Central memory CD4-positive, alpha-beta T cell (primary cell): ENCODE measurements around the gene RPS6KC1.

Experiments used
- DNase-seq: peaks from one replicate; pipeline ENCODE4 v3.0.0; 2022

The RPS6KC1 gene

DNA sequence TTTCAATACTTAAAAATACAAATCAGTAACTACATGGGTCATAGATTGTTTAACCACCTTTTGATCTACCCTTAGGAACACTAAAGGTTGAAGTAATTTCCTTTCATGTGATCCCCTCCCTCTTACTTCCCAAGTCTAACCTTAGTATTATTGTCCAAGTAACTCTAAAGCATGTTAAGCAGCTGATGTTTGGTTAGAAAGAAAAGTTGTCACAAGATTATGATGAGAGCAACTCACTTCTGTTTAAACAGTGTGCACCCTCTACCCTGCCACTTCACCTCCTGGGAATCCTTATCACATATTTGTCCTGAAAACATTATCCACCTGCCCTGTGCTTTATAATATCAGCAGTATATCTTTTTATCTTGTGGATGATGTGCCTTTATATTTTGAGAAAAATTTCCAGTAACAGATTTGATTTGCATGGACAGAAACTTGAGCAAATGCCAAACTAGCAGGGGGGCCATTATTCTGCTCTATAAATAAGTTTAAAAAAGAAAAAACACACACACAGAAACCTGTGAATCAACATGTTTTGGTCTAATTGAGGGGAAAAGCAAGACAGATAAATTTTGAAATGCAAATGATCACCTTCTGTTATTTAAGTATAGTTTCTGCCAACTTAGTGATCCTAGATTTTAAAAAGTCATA lies 194.3 kb downstream of the RPS6KC1 start:
- no peak for DNase-seq

- DNase-seq, result no peak
Observed at GRCh38 chr1:213247038-213247437, 196.0 kb downstream of the RPS6KC1 start.

DNA sequence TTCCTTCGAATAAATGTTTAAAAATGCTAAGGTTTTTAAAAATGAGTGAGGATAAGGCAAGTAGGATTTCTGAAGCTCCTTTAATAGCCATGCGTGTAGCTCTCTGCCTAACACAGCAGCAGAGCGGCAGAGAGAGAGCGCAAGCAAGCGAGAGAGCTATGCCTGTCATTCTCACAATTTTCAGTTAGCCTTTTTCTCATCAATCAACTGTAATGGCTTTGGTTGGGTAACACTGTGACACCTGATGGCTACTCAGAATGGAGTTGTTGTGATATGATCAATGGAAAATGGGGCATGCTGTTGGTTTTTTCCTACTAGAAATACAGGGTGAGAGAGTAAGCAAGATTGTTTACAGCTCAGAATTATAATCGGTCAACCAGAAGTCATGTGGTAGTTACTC lies 198.4 kb downstream of the RPS6KC1 start:
- no peak for DNase-seq

DNA sequence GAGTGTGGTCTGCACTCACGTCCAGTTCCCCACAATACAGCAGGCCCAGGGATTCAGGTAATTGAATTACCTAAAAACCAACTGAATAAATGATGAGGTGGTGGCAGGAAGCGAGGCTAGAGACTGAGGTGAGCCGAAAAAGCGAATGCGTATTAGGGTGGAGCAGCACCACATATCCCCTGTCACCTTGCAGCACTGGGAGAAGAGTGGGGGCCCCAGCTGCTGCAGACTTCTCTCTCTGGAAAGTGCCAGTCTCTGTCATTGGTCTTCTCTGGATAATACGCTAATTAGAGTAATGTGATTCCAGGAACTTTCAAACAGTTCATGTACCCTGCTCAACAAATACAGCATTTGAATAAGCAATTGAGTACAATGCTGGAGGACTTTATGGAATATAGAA lies 199.0 kb downstream of the RPS6KC1 start:
- DNase-seq, result no peak

DNA sequence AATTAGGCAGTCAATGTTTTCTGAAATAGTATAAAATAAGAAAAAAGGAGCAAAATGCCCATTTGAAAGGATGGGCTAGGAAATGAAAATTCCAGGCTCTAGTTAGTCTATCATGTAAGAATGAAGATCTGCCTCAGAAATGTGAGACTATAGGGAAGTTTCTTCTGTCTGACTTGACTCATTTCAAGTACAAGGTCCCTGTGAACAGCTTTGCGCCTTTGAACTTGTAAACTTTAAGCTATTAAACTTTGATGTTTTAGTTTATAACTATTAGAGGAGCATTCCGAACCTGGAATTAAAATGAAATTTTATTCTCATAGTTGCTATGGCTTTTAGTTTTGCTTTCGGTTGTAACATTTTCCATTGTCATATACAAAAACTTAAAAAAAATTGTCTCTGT lies 199.4 kb downstream of the RPS6KC1 start:
- no peak for DNase-seq

DNA sequence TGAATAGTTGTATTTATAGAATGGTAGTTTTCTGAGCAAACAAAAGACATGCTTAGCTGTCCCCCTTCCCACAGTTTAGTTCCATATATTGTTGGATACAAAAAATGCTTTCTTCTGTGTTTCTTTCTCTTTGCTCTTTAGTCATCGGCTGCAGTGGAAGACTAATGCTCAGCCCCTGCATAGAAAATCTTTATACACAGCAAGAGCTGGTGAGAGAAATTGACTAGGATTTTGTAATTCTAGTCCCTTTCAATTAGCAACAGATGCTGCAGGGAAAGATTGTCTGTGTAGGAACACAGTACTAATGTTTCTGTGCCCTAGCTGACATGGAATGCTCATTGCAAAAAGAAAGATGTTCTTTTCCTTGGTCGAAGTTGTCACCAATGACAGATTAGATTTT lies 200.9 kb downstream of the RPS6KC1 start:
- no peak for DNase-seq

DNA sequence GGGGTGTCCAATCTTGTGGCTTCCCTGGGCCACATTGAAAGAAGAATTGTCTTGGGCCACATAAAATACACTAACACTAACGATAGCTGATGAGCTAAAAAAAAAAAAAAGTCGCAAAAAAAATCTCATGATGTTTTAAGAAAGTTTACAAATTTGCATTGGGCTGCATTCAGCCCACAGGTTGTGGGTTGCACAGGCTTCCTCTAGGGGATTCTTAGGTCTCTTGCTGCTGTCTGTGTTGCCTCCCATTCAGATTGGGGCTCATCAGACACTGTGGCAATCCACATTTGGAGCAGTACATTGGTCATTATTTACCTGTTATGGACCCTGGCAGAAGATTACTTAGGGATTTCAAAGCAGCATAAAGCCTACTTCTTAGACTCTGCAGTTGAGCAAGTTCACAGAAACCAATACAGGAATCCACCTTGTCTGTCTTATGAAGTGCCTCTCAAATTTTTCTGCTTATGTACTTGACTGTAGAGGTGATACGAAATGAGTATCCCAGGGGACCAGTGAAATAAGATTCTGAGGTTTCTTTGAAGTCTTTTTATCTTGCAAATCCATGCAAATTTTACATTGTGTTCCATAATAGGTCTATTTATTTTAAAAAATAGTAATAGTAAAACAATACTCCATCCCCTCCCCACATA lies 205.5 kb downstream of the RPS6KC1 start:
- DNase-seq, result no peak

GRCh38 chr1:213260311-213261075 lies 209.5 kb downstream of the RPS6KC1 start:
- no peak for DNase-seq

- no peak for DNase-seq
Observed at GRCh38 chr1:213264531-213264930, 213.5 kb downstream of the RPS6KC1 start.

GRCh38 chr1:213266983-213267772 lies 216.1 kb downstream of the RPS6KC1 start:
- DNase-seq, result no peak

DNA sequence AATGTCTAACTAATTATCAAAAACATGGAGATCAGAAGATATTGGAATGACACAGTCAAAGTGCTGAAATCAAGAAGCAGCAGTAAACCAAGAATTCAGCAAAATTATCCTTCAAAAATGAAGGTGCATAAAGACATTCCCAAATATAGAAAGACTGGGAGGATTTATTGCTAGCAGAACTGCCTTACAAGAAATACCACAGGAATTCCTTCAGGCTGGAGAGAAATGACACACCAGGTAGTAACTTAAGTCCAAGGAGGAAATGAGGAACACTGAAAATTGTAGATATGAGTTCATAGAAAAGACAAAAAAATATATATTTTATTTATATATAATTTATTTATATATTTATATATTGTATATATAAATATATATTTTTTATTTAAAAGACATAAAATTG lies 217.2 kb downstream of the RPS6KC1 start:
- no peak for DNase-seq

DNA sequence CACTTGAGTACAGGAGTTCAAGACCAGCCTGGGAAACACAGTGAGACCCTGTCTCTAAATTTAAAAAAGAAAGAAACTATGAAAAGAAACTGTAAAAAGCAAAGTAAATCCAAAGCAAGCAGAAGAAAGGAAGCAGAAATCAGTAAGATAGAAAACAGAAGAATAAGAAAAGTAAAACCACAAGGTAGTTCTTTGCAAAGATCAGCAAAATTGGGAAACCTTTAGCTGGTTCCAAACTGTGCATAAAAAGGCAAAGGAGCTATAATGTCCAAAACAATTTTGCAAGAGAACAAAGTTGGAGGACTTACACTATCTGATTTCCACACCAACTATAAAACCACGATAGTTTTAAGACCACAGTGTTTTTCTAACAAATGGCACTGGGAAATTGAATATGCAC lies 218.8 kb downstream of the RPS6KC1 start:
- no peak for DNase-seq

- DNase-seq, result no peak
Observed at GRCh38 chr1:213273546-213273945, 222.5 kb downstream of the RPS6KC1 start.

DNA sequence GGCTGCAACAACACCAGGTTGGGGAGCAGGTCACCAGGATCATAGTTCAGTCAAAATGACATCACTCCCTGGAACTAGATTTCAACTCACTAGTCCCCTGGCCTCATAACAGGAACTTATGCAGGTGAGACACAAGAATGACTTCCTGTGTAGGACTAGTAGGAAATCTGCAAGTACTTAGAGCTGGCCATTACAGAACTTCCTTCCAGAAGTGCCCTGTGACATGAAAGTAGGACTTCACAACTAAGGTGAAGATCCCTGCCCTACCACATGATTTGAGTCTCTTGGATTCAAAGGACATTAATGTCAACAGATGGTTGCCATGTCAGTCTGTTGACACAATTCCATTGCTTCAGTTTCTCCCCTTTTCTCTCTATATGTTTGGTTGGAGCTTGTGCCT lies 223.1 kb downstream of the RPS6KC1 start:
- DNase-seq, result no peak

DNA sequence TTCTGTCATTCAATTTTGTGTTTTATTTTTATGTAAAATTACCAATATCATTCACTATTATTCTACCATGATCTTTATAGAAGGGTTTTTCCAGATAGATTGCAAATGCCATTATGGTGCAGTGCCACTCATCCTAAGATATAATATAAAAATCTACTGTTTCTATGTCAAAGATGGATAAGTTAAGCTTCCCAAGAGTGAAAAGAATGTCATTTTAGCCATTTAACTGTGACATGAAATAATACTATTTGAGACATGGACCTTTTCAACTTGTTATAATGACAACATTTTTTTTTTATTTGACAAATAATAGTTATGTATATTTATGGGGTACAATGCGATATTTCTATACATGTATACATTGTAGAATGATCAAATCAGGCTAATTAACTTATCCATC lies 224.3 kb downstream of the RPS6KC1 start:
- no peak for DNase-seq

- DNase-seq, result no peak
Observed at GRCh38 chr1:213276236-213276635, 225.2 kb downstream of the RPS6KC1 start.

- DNase-seq, result no peak
Observed at GRCh38 chr1:213277036-213277435, 226.0 kb downstream of the RPS6KC1 start.

DNA sequence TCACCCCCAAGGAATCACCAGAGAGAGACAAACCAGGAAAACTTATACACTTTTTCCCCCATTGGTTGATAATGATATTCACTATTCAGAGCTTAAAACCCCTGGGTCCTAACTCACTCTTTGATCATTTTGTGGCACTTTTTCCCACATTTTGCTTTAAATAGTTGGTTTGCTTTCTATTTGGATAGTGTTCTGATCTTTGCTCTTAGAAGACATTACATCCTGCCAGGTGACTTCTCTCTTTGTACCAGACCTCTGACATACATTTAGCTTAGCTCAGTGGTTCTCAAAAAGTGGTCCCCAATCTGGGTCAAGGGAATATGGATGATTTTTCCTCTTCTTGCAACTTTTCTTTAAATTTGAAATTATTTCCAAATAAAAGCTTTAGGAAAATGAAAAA lies 228.4 kb downstream of the RPS6KC1 start:
- no peak for DNase-seq

GRCh38 chr1:213281640-213282301 lies 230.7 kb downstream of the RPS6KC1 start:
- DNase-seq, result no peak

DNA sequence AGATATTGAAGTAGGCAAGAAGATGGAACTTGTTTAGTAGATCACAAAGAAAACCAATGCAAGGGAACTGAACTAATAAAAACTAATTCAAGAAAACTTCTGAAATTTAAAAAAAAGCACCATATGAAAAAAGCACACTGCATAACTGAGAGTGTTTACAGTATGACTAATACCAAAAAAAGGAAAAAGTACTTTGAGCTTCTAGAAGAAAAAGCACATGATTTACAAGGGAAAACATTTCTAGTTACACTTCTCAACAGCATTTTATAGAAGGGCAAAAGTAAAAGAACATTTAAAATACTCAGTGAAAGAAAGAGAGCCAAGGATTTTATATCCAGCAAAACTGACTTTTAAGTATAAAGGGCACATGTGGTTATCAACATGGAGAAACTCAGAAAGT lies 233.6 kb downstream of the RPS6KC1 start:
- no peak for DNase-seq

GRCh38 chr1:213286235-213286634 lies 235.2 kb downstream of the RPS6KC1 start:
- no peak for DNase-seq

DNA sequence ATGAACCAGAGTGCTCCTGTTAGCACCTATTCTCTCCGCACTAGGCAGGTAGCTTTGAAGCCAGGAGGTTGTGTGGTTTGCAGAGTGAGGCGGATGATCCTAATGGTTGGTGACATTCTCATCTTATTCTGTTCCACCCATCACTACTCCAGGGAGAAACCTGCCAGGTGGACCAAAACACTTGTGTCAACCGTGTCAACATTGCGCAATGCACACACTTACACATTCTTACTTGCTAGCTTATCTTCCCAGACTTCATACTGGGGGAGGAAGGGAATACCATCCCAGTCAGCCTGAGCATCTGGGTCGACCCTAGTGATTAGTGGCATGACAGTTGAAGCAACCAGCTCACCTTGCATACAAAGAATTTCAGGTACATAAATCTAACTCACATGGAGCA lies 236.9 kb downstream of the RPS6KC1 start:
- DNase-seq, result no peak

- DNase-seq, result no peak
Observed at GRCh38 chr1:213291526-213291925, 240.5 kb downstream of the RPS6KC1 start.
